ENCODE measurements around the gene ASGR1. TPM values are rescaled to one million over a fixed set of nuclear protein-coding genes. Genes with fewer than 3 reads are reported as not detected.

The ASGR1 gene
- total and polyA plus RNA-seq, 8 donors: 2.4 to 13.0 (median 10.0) TPM

DNA sequence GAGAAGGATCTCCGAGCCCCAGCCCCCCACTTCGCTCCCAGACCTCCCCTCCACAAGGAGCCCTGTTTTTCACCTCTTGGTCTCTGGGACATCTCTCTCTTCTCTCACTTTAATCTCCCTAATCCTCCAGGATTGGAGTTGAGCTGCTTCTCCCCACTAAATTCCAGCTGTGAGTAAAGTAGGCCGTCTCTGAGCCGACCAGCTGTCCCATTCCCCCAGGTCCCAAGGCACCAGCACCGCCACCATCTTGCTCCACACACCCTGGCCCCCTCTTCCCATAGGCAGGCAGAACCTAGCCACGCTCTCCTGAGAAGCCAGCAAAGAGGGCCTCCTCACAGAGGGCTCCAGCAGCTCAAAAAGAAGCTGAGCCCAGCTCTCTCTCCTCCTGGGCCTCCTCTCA is 39.6 kb upstream of the ASGR1 start:
- Histone ChIP-seq H3K27me3 (no peaks in the 10 kb centered on the region), H3K4me3 (no peak overlapping the region), H3K36me3 (peaks cover 0 to 31% of the 10 kb centered on the region in 2 donors), H3K9me3 (no peaks in the 10 kb centered on the region), H3K4me1 (peaks cover 22 to 72% of the 10 kb centered on the region in 2 donors), H3K27ac (peak overlapping the region in 1 of 2 donors; percentile 88)
- DNase-seq: no peak
- TF ChIP-seq, protein P1, sequence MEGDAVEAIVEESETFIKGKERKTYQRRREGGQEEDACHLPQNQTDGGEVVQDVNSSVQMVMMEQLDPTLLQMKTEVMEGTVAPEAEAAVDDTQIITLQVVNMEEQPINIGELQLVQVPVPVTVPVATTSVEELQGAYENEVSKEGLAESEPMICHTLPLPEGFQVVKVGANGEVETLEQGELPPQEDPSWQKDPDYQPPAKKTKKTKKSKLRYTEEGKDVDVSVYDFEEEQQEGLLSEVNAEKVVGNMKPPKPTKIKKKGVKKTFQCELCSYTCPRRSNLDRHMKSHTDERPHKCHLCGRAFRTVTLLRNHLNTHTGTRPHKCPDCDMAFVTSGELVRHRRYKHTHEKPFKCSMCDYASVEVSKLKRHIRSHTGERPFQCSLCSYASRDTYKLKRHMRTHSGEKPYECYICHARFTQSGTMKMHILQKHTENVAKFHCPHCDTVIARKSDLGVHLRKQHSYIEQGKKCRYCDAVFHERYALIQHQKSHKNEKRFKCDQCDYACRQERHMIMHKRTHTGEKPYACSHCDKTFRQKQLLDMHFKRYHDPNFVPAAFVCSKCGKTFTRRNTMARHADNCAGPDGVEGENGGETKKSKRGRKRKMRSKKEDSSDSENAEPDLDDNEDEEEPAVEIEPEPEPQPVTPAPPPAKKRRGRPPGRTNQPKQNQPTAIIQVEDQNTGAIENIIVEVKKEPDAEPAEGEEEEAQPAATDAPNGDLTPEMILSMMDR (IDR thresholded peaks at IDR 0.05): no peak
- ATAC-seq: no peak
- intact Hi-C loops (cut with DNase I): no loop called here

DNA sequence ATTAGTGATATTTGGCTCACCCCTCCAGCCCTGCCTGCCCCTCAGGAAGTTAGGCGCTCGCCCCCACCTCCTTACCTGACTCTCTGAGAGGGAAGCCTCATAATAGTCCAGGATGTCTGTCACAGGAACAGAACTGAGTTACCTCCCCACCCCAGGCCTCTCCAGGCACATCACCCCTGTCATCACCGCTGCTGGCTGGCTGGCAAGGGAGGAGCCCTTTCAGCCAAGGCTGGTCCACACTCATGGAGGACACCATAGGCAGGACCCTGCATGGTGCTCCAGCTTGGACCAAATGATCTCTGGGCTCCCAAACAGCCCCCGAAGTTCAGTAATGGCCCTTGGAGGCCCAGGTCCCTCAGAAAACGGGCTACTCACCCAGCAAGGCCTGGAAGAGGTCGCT is 39.0 kb upstream of the ASGR1 start:
- Histone ChIP-seq H3K27me3 (no peaks in the 10 kb centered on the region), H3K9me3 (no peaks in the 10 kb centered on the region), H3K4me1 (peaks cover 22 to 74% of the 10 kb centered on the region in 2 donors), H3K36me3 (peaks cover 0 to 25% of the 10 kb centered on the region in 2 donors), H3K4me3 (no peak overlapping the region), H3K27ac (peak overlapping the region in 1 of 2 donors; percentile 33)
- TF ChIP-seq, protein P1 (IDR thresholded peaks at IDR 0.05): no peak
- intact Hi-C loops (cut with DNase I): no loop called here
- no peak for DNase-seq
- ATAC-seq: no peak

DNA sequence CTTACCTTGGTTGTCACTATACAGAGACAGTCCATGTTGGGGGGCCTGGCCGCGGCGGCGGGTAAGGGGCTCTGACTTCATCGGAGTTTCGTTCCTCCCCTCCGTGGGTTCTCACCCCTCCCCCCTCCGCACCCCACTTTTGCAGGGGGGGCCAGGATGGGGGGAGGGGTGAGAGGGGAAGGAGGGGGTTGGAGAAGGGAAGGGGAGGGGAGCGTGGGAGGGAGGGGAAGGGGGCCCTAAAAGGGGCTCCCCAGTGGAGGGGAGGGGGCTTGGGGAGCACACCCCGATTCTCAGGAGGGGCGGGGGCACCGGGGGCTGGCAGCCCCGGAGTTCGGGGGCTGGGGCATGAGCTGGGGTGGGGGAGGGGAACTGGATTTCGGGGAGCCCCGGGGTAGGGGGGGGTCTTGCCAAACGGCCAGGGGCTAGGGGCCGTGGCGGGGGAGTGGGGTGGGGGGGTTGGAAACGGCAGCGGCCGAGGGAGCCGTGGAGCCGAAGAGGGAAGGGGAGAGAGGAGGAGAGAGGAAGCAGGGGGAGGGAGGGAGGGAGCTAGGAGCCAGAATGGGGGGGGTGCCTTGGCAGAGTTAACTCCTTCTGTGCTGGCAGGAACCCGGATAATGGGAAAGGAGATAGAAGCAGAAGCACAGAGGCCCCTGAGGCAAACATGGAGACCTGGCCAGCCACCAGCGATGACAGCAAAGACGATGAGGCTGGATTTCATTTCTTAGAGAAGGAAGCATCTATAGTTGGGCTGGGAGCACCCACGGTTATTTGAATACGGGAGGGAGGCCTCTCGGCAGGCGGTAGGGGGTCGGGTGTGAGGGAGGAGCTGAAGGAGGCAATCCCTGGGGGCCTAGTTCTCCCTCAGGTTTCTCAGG is 38.2 kb upstream of the ASGR1 start:
- Histone ChIP-seq H3K9me3 (no peaks in the 10 kb centered on the region), H3K36me3 (peaks cover 0 to 17% of the 10 kb centered on the region in 2 donors), H3K27me3 (no peaks in the 10 kb centered on the region), H3K4me1 (peaks cover 22 to 74% of the 10 kb centered on the region in 2 donors), H3K27ac (peak overlapping the region; percentile 33 to 43), H3K4me3 (peak overlapping the region; percentile 36 to 49)
- ATAC-seq (no peak), DNase-seq (peak in 3 of 4 donors; percentile 56 to 90 (median 72))
- TF ChIP-seq, protein P1 (IDR thresholded peaks at IDR 0.05): no peak
- intact Hi-C loops (cut with DNase I): no loop called here

DNA sequence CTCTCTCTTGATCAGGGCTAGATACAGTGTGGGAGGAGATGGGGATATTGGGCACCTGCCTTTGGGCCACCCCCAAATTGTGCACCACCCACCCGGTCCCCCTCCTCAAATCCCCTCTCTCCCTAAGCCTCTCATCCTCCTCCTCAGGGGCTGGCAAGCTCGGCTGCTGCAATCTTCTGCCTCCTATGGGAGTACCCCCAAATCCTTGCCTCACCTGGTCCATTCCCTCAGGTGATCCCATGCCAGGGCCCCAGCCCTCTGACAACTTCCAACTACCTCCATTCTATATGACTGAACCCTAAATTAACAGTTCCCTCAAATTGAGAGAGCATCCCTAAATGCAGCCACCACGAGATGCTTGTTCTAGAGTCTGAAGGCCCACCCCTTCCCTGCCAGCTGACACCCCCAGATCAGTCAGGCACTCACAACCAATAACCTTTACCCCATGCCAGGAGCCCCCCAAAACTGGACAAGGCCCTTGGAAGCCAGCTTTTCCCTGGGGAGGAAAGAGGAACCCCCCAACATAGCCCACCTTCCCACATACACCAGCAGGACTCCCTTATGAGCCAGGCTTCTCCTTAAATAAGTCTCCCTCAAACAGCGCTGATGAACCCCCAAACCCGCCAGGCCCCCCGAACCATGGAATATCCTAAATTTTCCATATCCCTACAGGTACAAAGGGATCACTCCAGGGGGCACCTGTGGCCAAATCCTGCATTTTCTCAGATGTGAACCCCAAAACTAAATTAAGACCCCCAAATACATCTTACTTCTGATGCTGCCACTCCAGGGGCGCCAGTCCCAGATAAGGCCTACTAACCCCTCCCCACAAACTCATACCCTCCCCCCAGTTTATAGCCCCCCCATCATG is 37.3 kb upstream of the ASGR1 start:
- Histone ChIP-seq H3K27ac (peak overlapping the region; percentile 33 to 43), H3K9me3 (no peaks in the 10 kb centered on the region), H3K4me1 (peaks cover 23 to 67% of the 10 kb centered on the region in 2 donors), H3K36me3 (peaks cover 0 to 8% of the 10 kb centered on the region in 2 donors), H3K27me3 (no peaks in the 10 kb centered on the region), H3K4me3 (peak overlapping the region; percentile 36 to 49)
- TF ChIP-seq, protein P1 (IDR thresholded peaks at IDR 0.05): no peak
- intact Hi-C loops (cut with DNase I): no loop called here
- no peak for DNase-seq
- ATAC-seq: no peak

Data from left lung (tissue), 10 donors.